Measurements from ENCODE around the gene ATP12A.
"Not testable (repeated sequence)": the region's sequence is repeated elsewhere in the genome, so short reads cannot be mapped to it uniquely, and the experiment has no call there.

The ATP12A gene

GRCh38 chr13:24727731-24728601, 47.8 kb downstream of the ATP12A start:
- Histone ChIP-seq H3K36me3 (ENCODE audit: insufficient read depth, low read length) (no peaks in the 10 kb centered on the region), H2AFZ (ENCODE audit: low read length, unreplicated experiment) (no peak overlapping the region), H3K4me1 (ENCODE audit: control insufficient read depth, insufficient read depth, low read length, unreplicated experiment) (no peaks in the 10 kb centered on the region)

GRCh38 chr13:24730873-24731567, 50.8 kb downstream of the ATP12A start:
- H3K4me3 ChIP-seq (ENCODE audit: low read depth, low read length); H3K27me3 ChIP-seq (ENCODE audit: insufficient read depth, low read length); H3K27ac ChIP-seq (ENCODE audit: low read depth, low read length); H3K4me1 ChIP-seq (ENCODE audit: control insufficient read depth, insufficient read depth, low read length, unreplicated experiment); H3K36me3 ChIP-seq (ENCODE audit: insufficient read depth, low read length); H2AFZ ChIP-seq (ENCODE audit: low read length, unreplicated experiment); H3K79me2 ChIP-seq (ENCODE audit: control insufficient read depth, insufficient read depth, low read length, unreplicated experiment): not testable (repeated sequence)

More at GRCh38 chr13:24727731-24728601, 47.8 kb downstream of the ATP12A start:
- no peak overlapping the region for H3K4me3 ChIP-seq (ENCODE audit: low read depth, low read length)
- no peak overlapping the region for H3K27ac ChIP-seq (ENCODE audit: low read depth, low read length)
- H3K79me2 ChIP-seq (ENCODE audit: control insufficient read depth, insufficient read depth, low read length, unreplicated experiment) = no peaks in the 10 kb centered on the region
- peaks cover 38% of the 10 kb centered on the region for H3K27me3 ChIP-seq (ENCODE audit: insufficient read depth, low read length)

- H2AFZ ChIP-seq (ENCODE audit: low read length, unreplicated experiment) = no peak overlapping the region
- no peaks in the 10 kb centered on the region for H3K36me3 ChIP-seq (ENCODE audit: insufficient read depth, low read length)
- no peak overlapping the region for H3K4me3 ChIP-seq (ENCODE audit: low read depth, low read length)
- H3K27ac ChIP-seq (ENCODE audit: low read depth, low read length) = no peak overlapping the region
- H3K27me3 ChIP-seq (ENCODE audit: insufficient read depth, low read length) = no peaks in the 10 kb centered on the region; the same call in 1 of the 2 replicates
- H3K79me2 ChIP-seq (ENCODE audit: control insufficient read depth, insufficient read depth, low read length, unreplicated experiment) = no peaks in the 10 kb centered on the region
- no peaks in the 10 kb centered on the region for H3K4me1 ChIP-seq (ENCODE audit: control insufficient read depth, insufficient read depth, low read length, unreplicated experiment)
Observed at GRCh38 chr13:24734950-24735349, 54.7 kb downstream of the ATP12A start.

- Histone ChIP-seq H3K79me2 (ENCODE audit: control insufficient read depth, insufficient read depth, low read length, unreplicated experiment) (no peaks in the 10 kb centered on the region), H2AFZ (ENCODE audit: low read length, unreplicated experiment) (no peak overlapping the region), H3K36me3 (ENCODE audit: insufficient read depth, low read length) (no peaks in the 10 kb centered on the region), H3K4me3 (ENCODE audit: low read depth, low read length) (no peak overlapping the region), H3K4me1 (ENCODE audit: control insufficient read depth, insufficient read depth, low read length, unreplicated experiment) (no peaks in the 10 kb centered on the region), H3K27me3 (ENCODE audit: insufficient read depth, low read length) (no peaks in the 10 kb centered on the region), H3K27ac (ENCODE audit: low read depth, low read length) (no peak overlapping the region)
Observed at GRCh38 chr13:24737042-24737441, 56.8 kb downstream of the ATP12A start.

- peaks cover 5% of the 10 kb centered on the region for H3K27me3 ChIP-seq (ENCODE audit: insufficient read depth, low read length)
- H3K36me3 ChIP-seq (ENCODE audit: insufficient read depth, low read length) = no peaks in the 10 kb centered on the region
- H3K4me1 ChIP-seq (ENCODE audit: control insufficient read depth, insufficient read depth, low read length, unreplicated experiment) = no peaks in the 10 kb centered on the region
- no peak overlapping the region for H3K4me3 ChIP-seq (ENCODE audit: low read depth, low read length)
- H2AFZ ChIP-seq (ENCODE audit: low read length, unreplicated experiment) = no peak overlapping the region
- H3K79me2 ChIP-seq (ENCODE audit: control insufficient read depth, insufficient read depth, low read length, unreplicated experiment) = no peaks in the 10 kb centered on the region
- no peak overlapping the region for H3K27ac ChIP-seq (ENCODE audit: low read depth, low read length)
Observed at GRCh38 chr13:24738366-24738847, 58.2 kb downstream of the ATP12A start.

- no peak overlapping the region for H3K27ac ChIP-seq (ENCODE audit: low read depth, low read length)
- no peaks in the 10 kb centered on the region for H3K4me1 ChIP-seq (ENCODE audit: control insufficient read depth, insufficient read depth, low read length, unreplicated experiment)
Observed at GRCh38 chr13:24740014-24740890, 60.0 kb downstream of the ATP12A start.

GRCh38 chr13:24741016-24741662, 60.9 kb downstream of the ATP12A start:
- Histone ChIP-seq H2AFZ (ENCODE audit: low read length, unreplicated experiment) (no peak overlapping the region), H3K27me3 (ENCODE audit: insufficient read depth, low read length) (peaks cover 33% of the 10 kb centered on the region), H3K27ac (ENCODE audit: low read depth, low read length) (no peak overlapping the region), H3K4me3 (ENCODE audit: low read depth, low read length) (no peak overlapping the region), H3K79me2 (ENCODE audit: control insufficient read depth, insufficient read depth, low read length, unreplicated experiment) (no peaks in the 10 kb centered on the region), H3K4me1 (ENCODE audit: control insufficient read depth, insufficient read depth, low read length, unreplicated experiment) (no peaks in the 10 kb centered on the region), H3K36me3 (ENCODE audit: insufficient read depth, low read length) (no peaks in the 10 kb centered on the region)

More at GRCh38 chr13:24740014-24740890, 60.0 kb downstream of the ATP12A start:
- H3K79me2 ChIP-seq (ENCODE audit: control insufficient read depth, insufficient read depth, low read length, unreplicated experiment) = no peaks in the 10 kb centered on the region
- no peak overlapping the region for H2AFZ ChIP-seq (ENCODE audit: low read length, unreplicated experiment)
- H3K36me3 ChIP-seq (ENCODE audit: insufficient read depth, low read length) = no peaks in the 10 kb centered on the region
- no peak overlapping the region for H3K4me3 ChIP-seq (ENCODE audit: low read depth, low read length)
- peaks cover 24% of the 10 kb centered on the region for H3K27me3 ChIP-seq (ENCODE audit: insufficient read depth, low read length)

- H3K36me3 ChIP-seq (ENCODE audit: insufficient read depth, low read length) = no peaks in the 10 kb centered on the region
- H3K27ac ChIP-seq (ENCODE audit: low read depth, low read length) = no peak overlapping the region
- peaks cover 4% of the 10 kb centered on the region for H3K4me1 ChIP-seq (ENCODE audit: control insufficient read depth, insufficient read depth, low read length, unreplicated experiment)
- peaks cover 39% of the 10 kb centered on the region for H3K27me3 ChIP-seq (ENCODE audit: insufficient read depth, low read length)
- H2AFZ ChIP-seq (ENCODE audit: low read length, unreplicated experiment) = no peak overlapping the region
- no peak overlapping the region for H3K4me3 ChIP-seq (ENCODE audit: low read depth, low read length)
- H3K79me2 ChIP-seq (ENCODE audit: control insufficient read depth, insufficient read depth, low read length, unreplicated experiment) = no peaks in the 10 kb centered on the region
Observed at GRCh38 chr13:24741791-24742190, 61.6 kb downstream of the ATP12A start.

GRCh38 chr13:24742294-24742693, 62.1 kb downstream of the ATP12A start:
- Histone ChIP-seq H2AFZ (ENCODE audit: low read length, unreplicated experiment) (no peak overlapping the region), H3K36me3 (ENCODE audit: insufficient read depth, low read length) (no peaks in the 10 kb centered on the region), H3K27ac (ENCODE audit: low read depth, low read length) (no peak overlapping the region), H3K4me1 (ENCODE audit: control insufficient read depth, insufficient read depth, low read length, unreplicated experiment) (peaks cover 8% of the 10 kb centered on the region), H3K4me3 (ENCODE audit: low read depth, low read length) (no peak overlapping the region), H3K79me2 (ENCODE audit: control insufficient read depth, insufficient read depth, low read length, unreplicated experiment) (no peaks in the 10 kb centered on the region), H3K27me3 (ENCODE audit: insufficient read depth, low read length) (peaks cover 44% of the 10 kb centered on the region)

- no peak overlapping the region for H3K27ac ChIP-seq (ENCODE audit: low read depth, low read length)
- no peak overlapping the region for H3K4me3 ChIP-seq (ENCODE audit: low read depth, low read length)
- peaks cover 51% of the 10 kb centered on the region for H3K27me3 ChIP-seq (ENCODE audit: insufficient read depth, low read length)
- H3K79me2 ChIP-seq (ENCODE audit: control insufficient read depth, insufficient read depth, low read length, unreplicated experiment) = no peaks in the 10 kb centered on the region
- peaks cover 10% of the 10 kb centered on the region for H3K4me1 ChIP-seq (ENCODE audit: control insufficient read depth, insufficient read depth, low read length, unreplicated experiment)
- H2AFZ ChIP-seq (ENCODE audit: low read length, unreplicated experiment) = no peak overlapping the region
- no peaks in the 10 kb centered on the region for H3K36me3 ChIP-seq (ENCODE audit: insufficient read depth, low read length)
Observed at GRCh38 chr13:24742977-24743376, 62.8 kb downstream of the ATP12A start.
